CD4-positive, alpha-beta T cell treated with Interleukin-15 for 4 hours (primary cell): Measurements from ENCODE around the gene PNPO.

Experiments
- DNase-seq: peaks from one replicate; pipeline ENCODE4 v3.0.0-alpha.2; 2020; ENCODE audit warnings: low spot score

Gene PNPO

GRCh38 chr17:47941246-47942095, at the start of gene PNPO:
TSS of gene PNPO (plus strand) at chr17:47941571. CDS start at chr17:47941676, 105 bp downstream.
- DNase-seq, result peak; percentile 94

GRCh38 chr17:47894498-47895346, 46.6 kb upstream of the PNPO start:
- DNase-seq, result no peak

- peak; percentile 22 for DNase-seq
Observed at GRCh38 chr17:47895347-47895855, 46.0 kb upstream of the PNPO start.

- peak; percentile 100 for DNase-seq
Observed at GRCh38 chr17:47895856-47896671, 45.3 kb upstream of the PNPO start, which contains the start of gene SP2. TSS of gene SP2 (plus strand) at chr17:47896236. CDS start at chr17:47896287, 51 bp downstream.

GRCh38 chr17:47896672-47897490, 44.5 kb upstream of the PNPO start:
- no peak for DNase-seq

GRCh38 chr17:47897561-47897960, 43.8 kb upstream of the PNPO start:
- DNase-seq, result no peak

GRCh38 chr17:47898241-47898640, 43.1 kb upstream of the PNPO start:
- no peak for DNase-seq

- DNase-seq, result no peak
Observed at GRCh38 chr17:47899643-47900042, 41.7 kb upstream of the PNPO start.

GRCh38 chr17:47901423-47901822, 39.9 kb upstream of the PNPO start:
- no peak for DNase-seq

GRCh38 chr17:47902039-47902744, 39.2 kb upstream of the PNPO start:
- DNase-seq, result no peak

- no peak for DNase-seq
Observed at GRCh38 chr17:47905221-47905733, 36.1 kb upstream of the PNPO start.

GRCh38 chr17:47906443-47906842, 34.9 kb upstream of the PNPO start:
- no peak for DNase-seq

- DNase-seq, result no peak
Observed at GRCh38 chr17:47907932-47908562, 33.3 kb upstream of the PNPO start.

- no peak for DNase-seq
Observed at GRCh38 chr17:47913050-47913449, 28.3 kb upstream of the PNPO start.

- DNase-seq, result no peak
Observed at GRCh38 chr17:47914306-47914948, 26.9 kb upstream of the PNPO start.

- no peak for DNase-seq
Observed at GRCh38 chr17:47915776-47916398, 25.5 kb upstream of the PNPO start.

GRCh38 chr17:47916489-47917208, 24.7 kb upstream of the PNPO start:
- DNase-seq, result no peak

- no peak for DNase-seq
Observed at GRCh38 chr17:47917581-47917980, 23.8 kb upstream of the PNPO start.
